Measurements from ENCODE around the gene PCK1.

The PCK1 gene

DNA sequence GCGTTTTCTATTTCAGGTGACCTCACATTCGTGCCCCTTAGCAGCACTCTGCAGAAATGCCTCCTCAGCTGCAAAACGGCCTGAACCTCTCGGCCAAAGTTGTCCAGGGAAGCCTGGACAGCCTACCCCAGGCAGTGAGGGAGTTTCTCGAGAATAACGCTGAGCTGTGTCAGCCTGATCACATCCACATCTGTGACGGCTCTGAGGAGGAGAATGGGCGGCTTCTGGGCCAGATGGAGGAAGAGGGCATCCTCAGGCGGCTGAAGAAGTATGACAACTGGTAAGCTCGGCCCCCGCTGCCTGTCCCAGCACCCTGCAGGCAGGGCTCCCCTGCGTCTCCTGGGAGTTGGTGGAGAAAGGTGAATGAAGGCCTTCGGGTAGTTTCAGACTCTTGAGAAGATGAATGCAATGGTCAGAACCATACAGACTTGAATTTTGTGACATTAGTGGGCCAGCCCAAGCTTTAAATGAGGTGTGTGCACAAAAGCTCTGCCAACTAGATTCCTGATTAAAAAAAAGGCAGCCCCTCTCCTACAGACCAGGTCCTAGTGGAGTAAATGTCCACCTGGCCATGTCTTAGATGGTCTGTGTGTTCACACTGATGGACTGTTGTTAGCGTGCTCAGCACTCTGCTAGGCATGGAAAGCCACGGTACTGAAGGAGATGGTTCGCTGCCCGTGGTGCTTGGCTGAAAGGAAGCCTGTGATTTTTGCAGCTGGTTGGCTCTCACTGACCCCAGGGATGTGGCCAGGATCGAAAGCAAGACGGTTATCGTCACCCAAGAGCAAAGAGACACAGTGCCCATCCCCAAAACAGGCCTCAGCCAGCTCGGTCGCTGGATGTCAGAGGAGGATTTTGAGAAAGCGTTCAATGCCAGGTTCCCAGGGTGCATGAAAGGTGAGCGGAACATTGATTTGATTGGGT lies 708 bp downstream of the PCK1 start:
- no peak for DNase-seq

DNA sequence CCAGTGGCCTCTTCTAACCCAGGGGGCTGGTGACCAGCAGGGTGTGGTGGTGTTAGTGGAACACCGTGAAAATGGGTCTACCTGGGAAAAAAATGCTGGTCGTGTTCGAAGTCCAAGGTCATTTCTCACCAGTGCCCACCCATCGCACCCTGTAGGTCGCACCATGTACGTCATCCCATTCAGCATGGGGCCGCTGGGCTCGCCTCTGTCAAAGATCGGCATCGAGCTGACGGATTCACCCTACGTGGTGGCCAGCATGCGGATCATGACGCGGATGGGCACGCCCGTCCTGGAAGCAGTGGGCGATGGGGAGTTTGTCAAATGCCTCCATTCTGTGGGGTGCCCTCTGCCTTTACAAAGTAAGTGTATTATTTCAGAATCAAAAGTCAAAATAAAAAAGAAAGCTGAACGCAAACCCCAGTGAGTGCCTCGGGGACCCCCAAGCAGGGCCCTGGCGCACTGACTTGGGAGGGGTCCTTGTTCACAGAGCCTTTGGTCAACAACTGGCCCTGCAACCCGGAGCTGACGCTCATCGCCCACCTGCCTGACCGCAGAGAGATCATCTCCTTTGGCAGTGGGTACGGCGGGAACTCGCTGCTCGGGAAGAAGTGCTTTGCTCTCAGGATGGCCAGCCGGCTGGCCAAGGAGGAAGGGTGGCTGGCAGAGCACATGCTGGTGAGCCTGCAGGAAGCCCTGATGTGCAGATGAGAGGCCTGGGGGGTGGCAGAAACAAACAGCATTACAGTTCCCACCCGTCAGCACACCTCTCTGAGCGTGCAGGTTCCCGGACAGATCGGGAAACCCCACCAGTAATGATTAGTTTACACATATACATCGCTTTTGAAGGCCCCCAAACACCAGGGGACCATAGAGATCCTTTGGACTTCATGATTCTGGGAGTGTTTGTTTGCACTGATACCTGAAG lies 1.9 kb downstream of the PCK1 start:
- DNase-seq = no peak

DNA sequence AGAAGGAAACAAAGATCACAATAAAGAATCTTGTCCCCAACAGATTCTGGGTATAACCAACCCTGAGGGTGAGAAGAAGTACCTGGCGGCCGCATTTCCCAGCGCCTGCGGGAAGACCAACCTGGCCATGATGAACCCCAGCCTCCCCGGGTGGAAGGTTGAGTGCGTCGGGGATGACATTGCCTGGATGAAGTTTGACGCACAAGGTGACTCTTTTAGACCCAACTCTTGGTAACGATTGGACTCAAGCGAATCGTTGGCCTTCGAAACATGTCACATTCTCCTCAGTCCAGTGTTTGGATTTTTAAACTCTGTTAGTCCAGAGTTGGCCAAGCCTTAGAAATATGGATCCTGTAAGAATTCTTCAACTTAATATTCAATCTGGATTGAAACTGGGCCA lies 2.6 kb downstream of the PCK1 start:
- no peak for DNase-seq

DNA sequence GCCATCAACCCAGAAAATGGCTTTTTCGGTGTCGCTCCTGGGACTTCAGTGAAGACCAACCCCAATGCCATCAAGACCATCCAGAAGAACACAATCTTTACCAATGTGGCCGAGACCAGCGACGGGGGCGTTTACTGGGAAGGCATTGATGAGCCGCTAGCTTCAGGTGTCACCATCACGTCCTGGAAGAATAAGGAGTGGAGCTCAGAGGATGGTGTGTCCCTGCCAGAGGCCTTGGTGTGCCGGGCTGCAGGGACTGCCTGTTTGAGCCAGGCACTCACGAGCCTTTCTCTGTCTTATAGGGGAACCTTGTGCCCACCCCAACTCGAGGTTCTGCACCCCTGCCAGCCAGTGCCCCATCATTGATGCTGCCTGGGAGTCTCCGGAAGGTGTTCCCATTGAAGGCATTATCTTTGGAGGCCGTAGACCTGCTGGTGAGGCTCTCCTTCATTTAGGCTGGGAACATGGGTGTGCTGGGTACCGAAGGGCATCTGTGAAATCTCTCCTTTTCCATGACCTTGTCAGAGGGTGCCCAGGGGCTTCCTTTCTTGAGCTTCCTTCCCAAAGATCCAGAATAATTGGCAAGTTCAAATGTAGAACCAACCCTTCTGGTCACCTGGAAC lies 3.4 kb downstream of the PCK1 start:
- DNase-seq = no peak

DNA sequence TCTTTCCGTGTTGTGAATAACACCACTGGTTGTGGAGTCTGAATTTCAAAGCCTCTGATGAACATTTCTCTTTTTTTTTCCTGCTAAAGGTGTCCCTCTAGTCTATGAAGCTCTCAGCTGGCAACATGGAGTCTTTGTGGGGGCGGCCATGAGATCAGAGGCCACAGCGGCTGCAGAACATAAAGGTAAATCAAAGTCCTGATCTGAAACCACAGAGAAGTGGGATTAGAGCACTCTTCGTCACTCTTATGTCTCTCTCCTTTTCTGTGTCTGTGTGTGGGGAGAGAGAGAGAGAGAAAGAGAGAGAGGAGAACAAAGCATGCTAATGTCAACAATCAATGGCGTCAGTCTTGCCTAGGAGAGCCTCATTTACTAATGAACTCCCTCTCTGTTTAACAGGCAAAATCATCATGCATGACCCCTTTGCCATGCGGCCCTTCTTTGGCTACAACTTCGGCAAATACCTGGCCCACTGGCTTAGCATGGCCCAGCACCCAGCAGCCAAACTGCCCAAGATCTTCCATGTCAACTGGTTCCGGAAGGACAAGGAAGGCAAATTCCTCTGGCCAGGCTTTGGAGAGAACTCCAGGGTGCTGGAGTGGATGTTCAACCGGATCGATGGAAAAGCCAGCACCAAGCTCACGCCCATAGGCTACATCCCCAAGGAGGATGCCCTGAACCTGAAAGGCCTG lies 4.2 kb downstream of the PCK1 start:
- no peak for DNase-seq

DNA sequence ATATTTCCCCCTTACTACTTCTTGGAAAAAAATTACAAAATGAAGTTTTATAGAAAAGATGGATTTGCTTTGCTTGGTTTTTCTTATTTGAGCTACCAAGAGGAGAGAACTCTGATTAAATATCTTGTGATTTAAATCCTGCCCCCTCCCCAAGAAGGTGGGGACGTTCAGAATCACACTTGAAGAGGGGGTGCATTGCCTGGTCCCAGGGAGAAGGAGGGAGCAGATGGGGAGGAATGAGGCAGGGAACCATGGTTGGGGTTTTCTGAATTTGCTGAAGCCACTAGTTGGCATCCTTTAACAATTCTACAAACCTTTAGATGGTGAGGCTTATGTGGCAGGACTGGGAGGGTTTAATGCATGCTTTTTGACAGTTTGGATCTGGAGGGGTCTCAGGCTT lies 5.5 kb downstream of the PCK1 start:
- no peak for DNase-seq

DNA sequence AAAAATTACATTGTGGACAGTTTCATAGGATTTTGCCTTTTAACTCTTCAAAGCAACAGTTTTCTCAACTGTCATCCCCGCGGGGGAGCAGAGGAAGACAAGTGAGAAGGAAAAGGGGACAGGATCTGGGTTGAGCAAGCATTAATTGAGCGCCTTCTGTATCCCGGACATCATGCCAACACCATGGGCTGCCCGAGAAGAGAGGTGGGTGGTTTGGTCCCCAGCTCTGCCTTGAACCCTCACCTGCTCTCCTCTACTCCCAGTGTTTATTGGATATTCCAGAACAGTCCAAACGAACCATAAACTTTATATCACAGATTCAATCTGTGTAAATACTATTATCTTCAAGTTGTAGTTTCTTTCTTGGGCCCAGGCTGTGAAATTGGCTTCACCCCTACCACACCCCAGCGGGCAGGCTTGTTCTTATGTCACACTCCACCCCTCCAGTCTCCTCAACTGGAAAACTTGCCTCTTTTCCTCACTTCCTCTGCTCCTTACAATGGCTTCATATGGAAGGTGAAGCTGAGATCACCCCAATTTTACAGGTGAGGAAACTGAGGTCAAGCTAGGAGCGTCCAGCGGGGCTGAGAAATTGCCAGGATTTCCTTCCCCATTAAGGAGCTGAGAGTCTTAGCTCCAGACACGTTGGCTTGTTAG lies 6.0 kb downstream of the PCK1 start:
- no peak for DNase-seq

DNA sequence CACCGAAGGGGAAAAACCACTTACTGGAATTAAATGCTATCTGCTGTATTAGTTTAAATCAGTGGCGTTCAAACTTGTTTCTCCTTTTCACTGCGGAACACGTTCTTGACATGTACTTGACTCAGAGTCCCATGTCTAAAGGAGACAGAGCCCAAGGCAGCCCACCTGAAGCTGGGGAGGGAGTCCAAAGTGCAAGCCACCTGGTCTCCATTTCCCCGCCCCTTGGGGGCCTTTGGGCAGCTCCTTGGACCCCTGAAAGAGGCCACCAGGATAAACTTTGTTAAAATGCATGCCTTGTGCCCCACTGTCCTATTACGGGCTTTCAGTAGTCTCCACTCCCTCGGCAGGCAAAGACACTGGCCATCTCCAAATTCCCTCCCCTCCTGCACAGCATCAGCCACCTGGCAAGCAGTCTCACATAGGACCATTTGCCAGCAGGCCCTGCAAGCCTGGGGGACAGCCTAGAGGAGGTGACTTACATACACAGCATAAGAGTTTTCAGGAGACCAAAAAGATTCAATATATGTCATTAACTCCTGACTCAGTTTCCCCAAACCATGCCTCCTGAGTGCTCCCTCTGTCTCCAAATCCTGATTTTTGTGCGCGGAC lies 6.7 kb downstream of the PCK1 start:
- DNase-seq = no peak

DNA sequence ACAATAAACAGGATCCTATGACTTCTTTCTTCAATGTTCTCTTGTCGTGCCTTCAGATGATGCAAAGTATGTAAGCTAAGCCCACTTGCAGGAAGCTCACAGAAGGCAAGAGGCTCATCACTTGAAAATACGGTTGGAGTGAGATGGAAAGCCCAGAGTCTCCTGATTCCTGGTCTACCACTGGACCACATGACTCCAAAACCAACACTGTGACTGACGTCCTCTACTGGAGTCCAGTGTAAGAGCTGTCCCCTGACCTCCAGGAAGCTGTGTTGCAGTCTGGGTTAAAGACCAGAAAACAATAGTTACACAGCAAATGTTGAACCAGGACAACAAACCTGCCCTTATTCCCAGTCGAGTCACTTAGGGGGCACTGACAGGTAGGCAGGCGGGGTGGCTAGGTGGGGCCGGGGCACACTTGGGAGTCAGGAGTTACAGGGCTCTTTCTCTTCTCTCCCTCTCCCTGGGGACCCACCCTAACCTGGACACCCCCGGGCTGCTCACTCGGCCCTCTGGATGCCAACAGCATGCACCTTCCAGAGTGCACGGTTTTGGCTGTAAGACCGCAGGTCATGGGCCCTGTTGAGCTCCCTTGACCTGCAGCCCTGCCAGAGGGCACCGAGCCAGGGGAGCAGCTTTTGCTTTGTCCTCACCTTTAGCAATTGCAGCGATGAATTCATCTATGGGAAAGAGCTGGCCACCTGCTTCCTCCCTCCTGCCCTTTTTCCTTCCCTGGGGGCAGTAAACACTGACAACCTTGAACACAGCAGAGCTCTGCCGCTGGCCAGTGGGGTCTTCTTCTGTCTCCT lies 7.4 kb downstream of the PCK1 start:
- no peak for DNase-seq

DNA sequence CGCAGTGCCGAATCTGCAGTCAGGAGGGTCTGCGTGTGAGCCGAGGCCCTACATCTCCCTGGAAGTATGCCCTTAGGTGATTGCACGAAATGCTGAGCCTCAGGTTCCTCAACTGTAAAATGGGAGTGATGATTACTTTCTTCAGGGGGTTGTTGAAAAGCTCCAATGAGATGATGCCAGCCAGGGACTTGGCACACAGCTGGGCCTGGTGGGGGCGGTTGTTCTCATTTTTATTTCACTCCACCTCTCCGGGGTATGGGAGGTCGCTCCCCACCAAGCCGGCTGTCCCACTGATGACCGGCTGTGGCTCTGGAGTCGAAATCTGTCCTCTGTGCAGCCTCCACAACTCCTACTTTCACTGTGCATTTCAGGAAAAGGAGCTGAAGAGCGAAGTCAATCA lies 8.1 kb downstream of the PCK1 start:
- no peak for DNase-seq

DNA sequence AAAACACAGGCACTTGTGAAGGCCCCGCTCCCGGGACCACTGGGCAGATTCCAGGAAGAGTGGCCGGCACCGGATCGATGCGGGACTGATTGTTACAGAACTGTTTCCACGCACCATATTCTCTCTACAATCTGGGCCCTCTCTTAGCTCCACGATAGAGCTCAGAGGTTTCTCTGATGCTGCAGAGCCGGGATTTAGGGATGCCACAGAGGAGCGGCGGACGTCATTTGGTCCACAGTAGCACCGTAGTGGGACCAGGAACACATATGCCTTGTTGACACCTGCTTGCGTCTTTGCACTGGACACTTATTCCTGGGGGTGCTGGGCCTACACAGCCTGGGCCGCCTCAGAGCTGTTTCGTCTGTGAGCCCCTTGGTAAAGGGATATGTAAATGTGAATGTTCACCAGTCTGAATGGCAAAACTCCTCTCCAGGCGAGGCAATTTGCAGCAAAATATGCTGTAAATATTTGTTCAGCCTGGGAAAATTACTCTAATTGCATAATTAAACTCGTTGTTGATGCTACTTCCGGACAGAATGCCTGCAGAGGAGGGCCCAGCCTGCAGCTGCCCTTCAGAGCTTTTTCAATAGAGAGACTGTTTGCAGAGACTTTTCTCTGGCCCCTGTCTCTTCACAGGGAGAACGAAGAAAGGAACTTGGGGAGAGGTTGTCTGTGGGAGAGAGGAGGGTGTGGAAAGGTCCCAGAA lies 9.4 kb downstream of the PCK1 start:
- no peak for DNase-seq

DNA sequence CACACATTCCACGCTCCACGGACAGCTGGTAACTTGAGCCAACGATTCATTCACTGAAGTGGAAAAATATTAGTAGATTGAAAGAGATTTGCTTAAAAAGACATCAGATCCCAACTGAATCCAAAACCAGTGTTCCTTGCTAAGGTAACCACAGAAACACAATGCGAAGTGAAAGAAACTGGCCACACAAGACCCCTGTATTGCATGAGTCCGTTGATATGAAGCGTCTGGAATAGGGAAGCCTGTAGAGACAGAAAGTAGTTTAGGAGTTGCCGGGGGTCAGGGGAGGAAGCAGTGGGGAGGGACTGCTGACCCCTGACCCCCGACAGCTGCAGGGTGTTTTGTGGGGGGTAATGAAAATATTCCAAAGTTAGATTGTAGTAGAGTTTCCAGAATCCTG lies 10.0 kb downstream of the PCK1 start:
- no peak for DNase-seq

DNA sequence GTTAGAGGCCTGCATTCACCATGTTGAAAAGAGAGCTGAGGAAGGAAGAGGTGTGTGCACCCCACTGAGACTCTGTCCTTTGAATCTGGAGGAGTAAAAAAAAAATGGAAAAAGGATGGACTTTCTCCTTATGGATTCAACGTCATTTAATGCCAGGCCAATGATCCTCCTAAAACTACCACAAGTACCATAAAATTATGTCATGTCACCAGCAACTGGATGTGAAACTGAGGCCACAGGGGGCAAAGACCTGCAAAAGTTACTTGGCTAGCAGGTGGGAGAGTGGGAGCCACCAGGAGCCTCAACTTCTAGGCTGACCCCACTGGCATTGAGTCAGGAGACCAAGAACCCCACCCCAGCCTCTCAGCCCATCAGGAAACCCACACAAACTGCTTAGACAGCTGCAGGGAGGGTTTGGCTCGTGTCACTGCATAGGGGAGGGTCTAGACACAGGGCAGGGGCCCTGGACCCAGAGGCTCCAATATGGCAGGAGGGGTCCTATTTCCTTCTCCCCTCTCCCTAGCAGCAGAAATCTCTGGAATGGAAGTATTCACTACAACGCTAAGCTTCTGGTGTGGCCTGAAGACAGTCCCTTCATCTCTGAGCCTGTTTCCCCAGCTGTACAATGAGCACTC lies 11.0 kb downstream of the PCK1 start:
- DNase-seq = no peak

DNA sequence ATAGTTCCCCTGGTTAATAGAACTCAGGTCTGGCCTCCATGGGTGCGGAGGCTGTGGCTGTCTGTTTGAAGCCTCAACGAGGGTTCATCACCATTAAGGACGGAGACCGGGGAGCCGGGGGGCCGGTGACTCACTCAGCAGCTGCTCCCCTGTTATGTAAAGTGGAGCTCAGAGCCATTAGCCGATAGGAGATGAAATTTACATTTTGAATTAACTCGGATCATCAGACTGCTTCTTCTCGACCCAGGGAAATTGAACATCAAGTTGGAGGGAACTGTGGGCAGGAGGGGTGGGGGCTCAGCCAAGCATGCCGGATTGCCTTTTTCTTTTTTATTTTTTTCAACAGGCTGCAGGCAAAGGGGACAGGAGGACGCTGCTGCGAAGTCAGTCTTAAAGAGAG lies 12.3 kb downstream of the PCK1 start:
- DNase-seq = no peak

DNA sequence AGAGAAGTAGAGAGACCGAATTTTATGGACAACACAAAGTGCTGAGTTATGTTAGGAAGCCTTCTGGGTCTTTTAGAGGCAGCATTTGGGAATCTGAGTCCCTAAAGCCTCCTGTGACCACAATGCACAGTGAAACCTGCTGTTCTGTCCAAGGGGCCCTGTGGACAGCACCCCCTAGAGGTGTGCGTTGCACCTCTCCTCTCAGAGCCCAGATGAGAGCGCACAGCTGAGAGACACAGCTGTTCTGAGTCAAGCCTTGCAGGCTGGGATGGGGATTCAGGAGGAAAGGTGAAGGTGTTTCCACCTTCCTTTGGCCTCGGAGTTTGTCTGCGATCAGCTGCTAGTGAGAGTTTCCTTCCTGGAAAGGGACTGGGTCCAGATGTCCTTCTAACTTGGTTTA lies 13.0 kb downstream of the PCK1 start:
- DNase-seq = no peak

DNA sequence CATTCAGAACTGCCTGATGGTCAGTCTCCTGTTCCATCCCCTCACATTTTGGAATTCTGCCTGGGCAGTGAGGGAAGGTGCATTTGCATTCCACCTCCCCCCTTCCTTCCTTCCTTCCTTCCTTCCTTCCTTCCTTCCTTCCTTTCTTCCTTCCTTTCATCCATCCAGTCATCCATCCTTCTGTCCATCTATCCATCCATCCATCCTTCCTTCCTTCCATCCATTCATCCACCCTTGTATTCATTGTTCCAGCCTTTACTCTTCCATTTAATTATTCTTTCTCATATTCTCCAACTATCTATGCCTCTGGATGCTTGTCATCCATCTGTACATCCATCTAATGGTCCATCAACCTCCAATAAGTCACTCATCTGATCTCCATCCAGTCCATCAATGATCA lies 14.0 kb downstream of the PCK1 start:
- DNase-seq = no peak

DNA sequence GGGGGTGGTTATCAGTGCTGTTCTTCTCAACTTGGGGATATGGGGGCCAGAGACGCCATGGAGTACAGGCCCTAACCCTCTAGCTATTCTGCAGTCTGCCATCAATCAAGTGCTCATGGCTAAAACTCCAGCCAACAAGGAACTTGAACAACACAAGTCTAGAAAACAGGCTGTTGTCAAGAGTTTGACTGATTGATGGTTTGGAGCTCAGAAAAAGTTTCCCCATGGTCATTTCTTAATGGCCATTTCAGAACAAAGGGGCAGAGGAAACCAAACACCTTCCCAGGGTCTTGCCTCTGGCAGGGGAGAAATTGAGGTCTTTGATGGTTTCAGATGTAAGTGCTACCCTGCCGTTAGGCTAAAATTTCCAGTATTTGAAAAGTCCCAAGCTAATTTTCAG lies 15.1 kb downstream of the PCK1 start:
- DNase-seq = no peak

DNA sequence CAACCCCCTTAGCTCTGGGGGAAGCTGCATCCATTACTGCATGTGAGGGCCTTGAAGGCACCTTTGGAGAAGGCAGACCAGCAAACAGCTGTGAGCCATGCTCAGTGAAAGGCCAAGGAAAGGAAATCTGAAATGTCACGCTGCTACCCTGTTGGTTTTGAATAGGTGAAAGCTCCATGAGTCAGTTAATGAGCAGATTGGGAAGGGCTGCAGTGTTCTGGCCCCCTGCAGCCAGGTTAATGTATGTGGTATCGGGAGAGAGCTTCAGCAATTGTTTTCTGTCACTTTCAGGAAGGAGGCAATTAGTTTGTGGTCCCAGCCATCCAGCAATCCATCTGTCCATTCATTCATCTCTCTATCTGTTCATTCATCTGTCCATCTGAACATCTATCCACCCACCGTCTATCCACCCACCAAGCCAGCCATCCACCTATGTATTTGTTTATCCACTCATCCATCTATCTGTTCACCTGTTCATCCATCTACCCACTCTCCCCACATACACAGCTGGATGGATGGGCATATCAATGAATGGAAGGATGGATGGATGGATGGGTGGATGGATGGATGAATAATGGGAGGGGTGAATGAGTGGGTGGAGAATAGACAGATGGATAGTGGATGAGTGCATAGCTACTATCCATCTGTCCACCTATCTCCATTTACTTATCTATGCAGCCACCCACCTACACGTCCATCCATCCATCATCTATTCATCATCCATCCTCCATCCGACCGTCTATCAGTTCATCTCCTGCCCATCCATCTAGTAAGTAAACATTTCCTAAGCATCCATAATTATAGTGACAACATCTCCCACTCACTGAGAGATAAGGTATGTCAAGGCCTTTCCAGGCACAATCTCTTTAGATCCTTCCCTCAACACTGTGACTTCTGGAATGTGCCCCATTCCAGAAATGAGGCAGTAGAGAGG lies 16.0 kb downstream of the PCK1 start:
- DNase-seq = no peak

All from effector CD8-positive, alpha-beta T cell (primary cell).